ENCODE results near the gene PIEZO1.
A peak's percentile ranks its signal among the peaks of the same experiment; 100 is the strongest.

- TF ChIP-seq POLR2AphosphoS5 (IDR thresholded peaks at IDR 0.05; ENCODE audit: low read depth, low read length), result no peak
- TF ChIP-seq POLR2A (IDR thresholded peaks at IDR 0.05; ENCODE audit: low read depth, low read length), result no peak
- TF ChIP-seq TAF1 (IDR thresholded peaks at IDR 0.05; ENCODE audit: low read depth, low read length), result no peak
- no peak for TF ChIP-seq PAX5 (IDR thresholded peaks at IDR 0.05; ENCODE audit: insufficient read depth, low read length, severe bottlenecking)
- TF ChIP-seq POU2F2 (IDR thresholded peaks at IDR 0.05; ENCODE audit: low read depth, low read length), result peak; percentile 8; the same call in 1 of the 2 replicates
- no peak for TF ChIP-seq SPI1 (IDR thresholded peaks at IDR 0.05; ENCODE audit: low read depth, low read length)
These were observed 81.3 kb downstream of the PIEZO1 start for GRCh38 chr16:88703486-88704309.
